DND-41 (cell line): ENCODE results near the gene KRT84.

Experiments
- CTCF ChIP-seq: IDR thresholded peaks from 2 replicates; pipeline ENCODE4 v1.5.1; 2012; ENCODE audit warnings: borderline replicate concordance, low read length, moderate library complexity, mild to moderate bottlenecking; ENCODE audit not compliant: poor library complexity, severe bottlenecking; ENCODE audit errors: extremely low read depth
- EZH2 ChIP-seq: IDR thresholded peaks from 3 replicates; pipeline ENCODE4 v1.6.1; 2012; ENCODE audit warnings: borderline replicate concordance, low read depth, mild to moderate bottlenecking, moderate library complexity, low read length, inconsistent platforms; ENCODE audit not compliant: severe bottlenecking

GRCh38 chr12:52385226-52385702 lies at the start of gene KRT84:
- TF ChIP-seq CTCF (no peak), EZH2 (no peak)
